ENCODE data around the gene CEP152.

- TF ChIP-seq CTCF (IDR thresholded peaks at IDR 0.05) (no peak), POLR2A (IDR thresholded peaks at IDR 0.05) (no peak)
These were observed 80.4 kb downstream of the CEP152 start for GRCh38 chr15:48730506-48730905.
